Dendritic cell treated with granulocyte-macrophage colony-stimulating factor and Interleukin-4, amounts not matched to agents 40 ng/mL and 50 ng/mL, for 4 days (primary cell): ENCODE measurements around the gene MALL.
A peak's percentile ranks its signal among the peaks of the same experiment; 100 is the strongest.
"Not testable (repeated sequence)": the region's sequence is repeated elsewhere in the genome, so short reads cannot be mapped to it uniquely, and the experiment has no call there.

Experiments
- H3K27ac Mint-ChIP-seq: one replicate; pipeline ENCODE4 v1.8.0; 2022; ENCODE audit warnings: mild to moderate bottlenecking, mixed read lengths
- H3K27me3 Mint-ChIP-seq: one replicate; pipeline ENCODE4 v1.8.0; 2022; ENCODE audit warnings: mild to moderate bottlenecking, mixed read lengths
- H3K36me3 Mint-ChIP-seq: one replicate; pipeline ENCODE4 v1.8.0; 2022; ENCODE audit warnings: low read depth, mixed read lengths
- H3K4me1 Mint-ChIP-seq: one replicate; pipeline ENCODE4 v1.8.0; 2022; ENCODE audit warnings: low read depth, mixed read lengths
- H3K4me3 Mint-ChIP-seq: one replicate; pipeline ENCODE4 v1.8.0; 2022; ENCODE audit warnings: mild to moderate bottlenecking, moderate library complexity, mixed read lengths
- H3K9me3 Mint-ChIP-seq: one replicate; pipeline ENCODE4 v1.8.0; 2022; ENCODE audit warnings: mixed read lengths
- intact Hi-C: fragments of 100-400 bp; cut with micrococcal nuclease; formaldehyde crosslinking; loops from one replicate; pipeline ENCODE4 v1.15.0; 2022

The MALL gene

DNA sequence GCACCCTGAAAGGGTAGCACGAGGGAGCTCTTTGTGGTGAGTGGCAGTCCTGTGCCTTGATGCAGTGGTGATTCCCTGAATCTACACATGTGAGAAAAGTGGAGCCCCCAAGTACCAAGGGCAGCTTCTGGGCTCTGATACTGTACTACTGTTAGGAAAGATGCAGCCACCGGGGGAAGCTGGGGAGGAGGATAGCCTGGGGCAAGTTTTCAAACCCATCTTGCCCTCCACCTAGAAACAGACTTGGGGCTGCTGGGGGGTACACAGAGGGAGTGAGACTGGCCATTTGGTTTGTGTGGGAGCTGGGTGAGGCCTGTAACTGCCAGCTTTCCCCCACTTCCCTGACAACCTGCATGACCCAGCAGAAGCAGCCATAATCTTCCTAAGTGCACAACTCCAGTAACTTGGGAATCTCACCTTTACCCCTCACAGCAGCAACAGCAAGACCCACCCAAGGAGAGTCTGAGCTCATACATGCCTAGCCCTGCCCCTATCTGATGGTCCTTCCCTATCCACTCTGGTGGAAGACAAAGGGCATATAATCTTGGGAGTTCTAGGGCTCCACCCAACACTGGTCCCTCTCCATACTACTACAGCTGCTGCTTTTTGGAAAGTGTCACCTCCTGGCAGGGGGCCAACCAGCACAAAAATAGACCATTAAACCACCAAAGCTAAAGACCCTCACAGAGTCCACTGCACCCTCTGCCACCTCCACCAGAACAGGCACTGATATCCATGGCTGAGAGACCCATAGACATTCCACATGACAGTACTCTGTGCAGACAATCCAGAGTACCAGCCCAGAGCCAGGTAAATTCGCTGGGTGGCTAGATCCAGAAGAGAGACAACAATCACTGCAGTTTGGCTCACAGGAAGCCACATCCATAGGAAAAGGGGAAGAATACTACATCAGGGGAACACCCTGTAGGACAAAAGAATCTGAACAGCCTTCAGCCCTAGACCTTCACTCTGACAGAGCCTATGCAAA, 8.2 kb downstream of the MALL start:
- Mint-ChIP-seq H3K36me3 (no peaks in the 10 kb centered on the region), H3K4me3 (no peak overlapping the region), H3K27me3 (peaks cover 15% of the 10 kb centered on the region), H3K4me1 (peaks cover 6% of the 10 kb centered on the region), H3K27ac (no peak overlapping the region), H3K9me3 (no peaks in the 10 kb centered on the region)
- intact Hi-C loops, result no loop called here

DNA sequence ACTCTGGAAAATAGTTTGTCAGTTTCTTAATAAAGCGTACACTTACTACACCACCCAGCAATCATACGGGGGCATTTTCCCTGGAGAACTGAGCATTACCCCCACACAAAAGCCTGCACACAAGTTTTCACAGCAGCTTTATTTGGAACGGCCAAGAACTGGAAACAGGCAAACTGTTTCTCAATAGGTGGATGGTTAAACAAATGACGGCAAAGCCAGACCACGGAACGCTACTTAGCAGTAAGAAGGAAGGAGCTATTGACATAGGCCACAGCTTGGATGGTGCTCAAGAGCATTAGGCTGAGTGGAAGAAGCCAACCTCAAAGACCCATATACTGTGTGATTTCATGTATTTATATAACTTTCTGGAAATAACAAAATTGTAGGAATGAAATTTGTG, 9.0 kb downstream of the MALL start:
- Mint-ChIP-seq H3K27ac (no peak overlapping the region), H3K4me1 (peaks cover 13% of the 10 kb centered on the region), H3K36me3 (no peaks in the 10 kb centered on the region), H3K9me3 (no peaks in the 10 kb centered on the region), H3K4me3 (no peak overlapping the region), H3K27me3 (peaks cover 15% of the 10 kb centered on the region)
- intact Hi-C loops, result no loop called here

DNA sequence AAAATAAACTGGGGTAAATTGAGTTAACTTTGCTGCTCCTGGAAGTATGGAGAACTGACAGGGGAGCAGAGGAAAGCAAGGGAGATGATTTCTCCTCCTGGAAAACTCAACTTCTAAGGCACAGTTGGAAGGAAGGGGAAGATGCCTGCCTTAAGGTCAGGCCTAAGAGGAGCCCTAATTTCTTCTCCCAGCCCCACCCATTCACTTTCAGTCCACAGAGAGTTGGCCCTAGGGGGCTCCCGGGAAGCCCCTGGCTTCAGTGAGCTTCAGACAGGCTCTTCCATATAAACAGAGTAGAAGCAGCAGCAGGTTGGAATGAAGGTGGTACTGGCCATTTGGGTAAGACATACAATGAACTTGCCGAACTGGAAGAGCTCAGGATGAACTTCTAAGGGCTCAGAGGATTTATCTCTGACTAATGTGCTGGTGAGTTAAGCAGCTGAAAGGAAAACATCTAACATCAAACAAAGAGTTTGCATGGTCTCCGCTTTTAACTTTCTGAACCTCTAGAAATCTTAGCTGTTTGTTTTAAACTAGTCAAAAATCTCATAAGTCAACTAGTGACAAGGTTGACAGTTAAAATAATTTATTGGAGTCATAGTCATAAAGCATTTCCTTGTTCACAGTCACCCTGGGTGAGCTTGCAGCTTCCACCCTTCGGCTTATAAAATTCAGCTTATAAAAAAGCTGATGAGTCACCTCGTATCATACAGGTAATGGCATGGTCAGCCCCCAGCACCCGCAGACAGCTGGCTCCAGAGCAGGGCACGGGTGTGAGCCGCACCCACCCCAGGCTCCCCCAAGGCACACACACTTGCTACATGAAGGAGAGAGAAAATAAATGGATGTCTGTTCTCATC, 9.8 kb downstream of the MALL start:
- no peak overlapping the region for H3K4me3 Mint-ChIP-seq

DNA sequence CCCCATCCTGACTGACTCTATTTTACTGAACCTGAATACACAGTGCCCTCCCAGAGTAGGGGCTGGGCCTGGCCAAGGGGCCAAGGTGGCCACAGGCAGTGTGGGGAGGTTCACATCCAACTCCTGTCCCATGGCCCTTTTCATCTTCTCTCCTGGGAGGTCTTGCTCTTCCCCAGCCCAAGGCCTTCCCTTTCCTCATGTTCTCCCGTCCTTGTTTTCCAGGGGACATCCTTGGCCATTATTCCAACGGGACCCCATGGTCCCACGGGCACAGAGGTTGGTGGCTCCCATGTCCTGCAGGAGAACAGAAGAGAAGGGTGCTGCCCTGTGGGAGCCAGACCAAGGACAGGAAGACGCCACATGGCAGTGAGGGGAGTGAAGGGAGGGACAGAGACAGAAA, 10.4 kb downstream of the MALL start:
- peaks cover 14% of the 10 kb centered on the region for H3K27me3 Mint-ChIP-seq
- H3K36me3 Mint-ChIP-seq, result no peaks in the 10 kb centered on the region
- no peak overlapping the region for H3K4me3 Mint-ChIP-seq
- no peak overlapping the region for H3K27ac Mint-ChIP-seq
- no peaks in the 10 kb centered on the region for H3K9me3 Mint-ChIP-seq
- peaks cover 26% of the 10 kb centered on the region for H3K4me1 Mint-ChIP-seq
- intact Hi-C loops, result no loop called here

More for the DNA sequence above, 9.8 kb downstream of the MALL start:
- intact Hi-C loops, result no loop called here
- no peaks in the 10 kb centered on the region for H3K9me3 Mint-ChIP-seq
- peaks cover 15% of the 10 kb centered on the region for H3K27me3 Mint-ChIP-seq
- H3K36me3 Mint-ChIP-seq, result no peaks in the 10 kb centered on the region
- H3K4me1 Mint-ChIP-seq, result peaks cover 21% of the 10 kb centered on the region
- H3K27ac Mint-ChIP-seq, result no peak overlapping the region

DNA sequence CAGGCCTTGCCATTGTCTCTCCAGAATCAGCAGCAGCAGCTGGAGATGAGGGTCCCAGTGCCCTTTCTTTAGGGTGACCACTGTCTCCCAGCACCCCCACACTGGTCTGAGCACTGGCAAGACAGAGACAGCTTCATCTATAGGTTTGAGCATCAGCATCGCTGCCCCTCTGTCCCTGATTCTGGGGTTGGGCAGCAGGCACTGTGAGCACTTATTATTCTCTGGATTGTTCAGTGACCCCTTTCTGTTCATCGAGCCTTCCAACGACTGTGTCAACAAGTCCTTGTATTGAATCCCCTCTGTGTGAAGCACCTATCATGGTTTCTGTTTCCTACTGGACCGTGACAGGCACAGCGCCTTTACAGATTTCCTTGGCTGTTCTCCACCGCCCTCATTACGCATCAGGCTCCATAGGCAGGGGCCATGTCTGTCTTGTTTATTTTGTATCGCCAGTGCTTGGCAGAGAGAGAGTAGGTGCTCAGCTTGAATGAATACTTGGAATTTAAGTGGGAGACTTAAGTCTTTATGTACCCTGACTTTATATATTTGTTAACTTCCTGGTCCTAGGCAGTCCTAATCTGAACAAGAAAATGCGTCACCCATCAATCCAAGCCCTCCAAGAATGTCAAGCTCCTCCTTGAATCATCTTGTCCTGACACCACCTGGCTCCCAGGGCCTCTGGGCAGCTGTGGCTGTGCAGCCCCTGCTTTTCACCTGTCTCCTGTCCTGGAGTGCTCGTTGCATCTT, 11.4 kb downstream of the MALL start:
- H3K4me3 Mint-ChIP-seq, result no peak overlapping the region
- no peaks in the 10 kb centered on the region for H3K9me3 Mint-ChIP-seq
- no peaks in the 10 kb centered on the region for H3K36me3 Mint-ChIP-seq
- peaks cover 27% of the 10 kb centered on the region for H3K4me1 Mint-ChIP-seq
- H3K27ac Mint-ChIP-seq, result no peak overlapping the region
- intact Hi-C loops, result no loop called here
- H3K27me3 Mint-ChIP-seq, result peaks cover 12% of the 10 kb centered on the region

DNA sequence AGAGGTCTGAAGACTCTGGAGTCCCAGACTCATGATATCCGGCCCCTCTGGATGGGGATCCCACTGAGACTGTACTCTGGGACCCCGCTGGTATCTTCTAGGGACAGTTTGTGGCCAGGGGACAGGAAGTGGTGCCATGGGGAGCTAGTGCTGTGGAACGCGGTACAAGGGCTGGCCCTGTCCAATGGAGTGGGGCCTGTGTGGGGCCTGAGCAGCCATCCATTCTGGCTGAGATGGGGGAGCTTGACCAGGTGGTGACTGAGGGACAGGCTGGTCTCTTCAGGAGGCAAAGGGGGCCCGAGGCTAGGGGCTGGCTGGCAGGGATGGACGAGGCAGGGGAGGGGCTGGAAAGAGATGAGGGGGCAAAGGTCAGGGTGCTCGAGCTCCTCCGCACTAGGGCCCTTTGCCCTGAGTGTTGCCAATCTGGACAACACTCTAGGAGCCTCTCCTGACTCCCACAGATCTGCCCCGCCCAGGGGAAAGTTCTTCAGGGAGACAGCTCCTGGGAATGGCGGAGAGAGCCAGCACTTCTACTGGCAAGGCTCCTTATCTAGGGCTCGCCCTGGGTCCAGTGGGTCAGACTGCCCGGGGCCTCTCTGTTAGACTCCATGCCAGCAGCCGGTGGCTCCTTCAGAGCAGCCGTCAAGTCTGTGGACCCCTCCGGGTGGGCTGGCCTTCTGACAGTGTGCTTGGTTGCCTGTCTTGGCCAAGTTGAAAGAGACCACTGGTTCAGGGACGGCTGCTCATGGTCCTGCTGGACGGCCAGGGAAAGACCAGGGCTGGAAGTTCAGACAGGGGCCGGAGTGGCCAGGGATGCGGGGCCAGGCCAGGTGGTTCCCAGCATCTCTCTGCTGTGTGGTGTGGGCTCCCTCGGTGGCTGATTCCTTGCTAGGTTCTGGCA, 12.3 kb downstream of the MALL start:
- Mint-ChIP-seq H3K9me3 (peaks cover 4% of the 10 kb centered on the region), H3K27ac (peak overlapping the region; percentile 76), H3K4me1 (peaks cover 27% of the 10 kb centered on the region), H3K36me3 (no peaks in the 10 kb centered on the region), H3K4me3 (no peak overlapping the region), H3K27me3 (peaks cover 12% of the 10 kb centered on the region)
- intact Hi-C loops, result no loop called here

DNA sequence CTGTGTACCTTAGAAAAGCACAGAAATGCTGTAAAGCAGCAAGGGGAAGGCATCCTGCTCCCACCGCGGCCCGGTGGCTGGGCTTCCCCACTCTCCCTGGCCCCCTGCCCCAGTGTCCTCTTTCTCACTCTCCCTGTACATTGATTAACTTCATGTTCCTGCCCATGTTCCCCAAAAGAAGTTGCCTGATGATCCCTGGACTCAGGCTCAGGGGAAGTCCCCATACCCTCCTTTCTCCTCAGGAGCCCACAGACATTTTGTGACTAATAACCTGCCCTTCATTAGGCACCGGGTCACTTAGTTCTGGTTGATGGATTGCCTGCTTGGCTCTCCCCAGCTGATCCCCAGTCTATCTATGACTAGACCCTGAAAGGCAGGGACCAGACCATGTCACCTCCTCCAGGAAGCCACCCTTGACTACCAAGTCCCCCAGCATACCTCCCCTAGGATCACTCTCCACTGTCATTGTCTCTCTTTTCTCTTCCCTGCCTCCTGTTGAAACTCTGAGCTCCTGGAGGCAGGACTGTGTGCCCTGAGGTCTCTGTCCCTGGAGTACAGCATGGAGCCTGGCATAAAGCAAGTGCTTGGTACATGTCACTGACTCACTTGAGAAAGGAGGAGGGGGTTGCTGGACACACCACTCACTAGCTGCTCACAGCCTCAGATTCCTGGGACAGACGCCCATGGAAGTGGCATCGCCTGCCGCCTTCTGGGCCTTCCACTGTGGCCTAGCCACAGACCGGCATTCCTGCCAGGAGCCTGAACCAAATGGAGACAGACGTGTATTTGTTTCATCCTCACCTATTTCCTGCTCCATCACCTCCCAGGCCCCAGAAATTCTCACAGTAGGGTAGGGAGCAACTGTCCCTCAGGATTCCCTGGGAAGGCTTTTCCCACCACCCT, 13.5 kb downstream of the MALL start:
- Mint-ChIP-seq H3K4me3 (no peak overlapping the region), H3K4me1 (peaks cover 23% of the 10 kb centered on the region), H3K27me3 (peaks cover 12% of the 10 kb centered on the region), H3K36me3 (no peaks in the 10 kb centered on the region), H3K9me3 (peaks cover 6% of the 10 kb centered on the region), H3K27ac (peak overlapping the region; percentile 76)
- intact Hi-C loops, result no loop called here

DNA sequence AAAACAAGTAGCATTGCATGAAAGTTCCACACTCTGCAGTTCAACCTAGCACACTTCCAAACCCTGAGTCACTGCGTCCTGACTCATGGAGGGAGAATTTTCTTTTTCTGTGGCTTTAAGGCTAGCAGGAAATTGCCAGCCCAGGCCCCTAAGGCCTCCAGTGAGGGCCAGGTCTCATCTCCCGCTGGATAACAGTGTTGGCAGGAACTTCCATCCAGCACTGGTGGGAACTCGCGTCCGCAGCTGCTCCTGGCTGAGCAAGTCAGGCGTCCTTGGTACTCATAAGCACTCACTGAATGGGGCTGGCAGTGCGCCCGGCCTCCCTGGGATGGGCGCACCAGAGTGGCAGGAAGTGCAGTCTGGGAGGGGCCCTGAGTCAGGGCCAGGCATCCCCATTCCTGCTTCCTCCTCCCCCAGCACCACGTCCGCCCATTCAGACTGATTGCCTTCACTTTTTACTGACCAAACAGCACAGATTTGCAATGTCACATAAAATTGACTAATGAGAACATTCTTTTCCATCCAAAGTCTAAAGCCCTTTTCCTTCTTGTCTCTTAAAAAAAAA, 14.3 kb downstream of the MALL start:
- H3K4me1 Mint-ChIP-seq, result peaks cover 23% of the 10 kb centered on the region
- intact Hi-C loops, result no loop called here
- peaks cover 6% of the 10 kb centered on the region for H3K9me3 Mint-ChIP-seq
- H3K4me3 Mint-ChIP-seq, result peak overlapping the region; percentile 39
- no peaks in the 10 kb centered on the region for H3K36me3 Mint-ChIP-seq
- peaks cover 8% of the 10 kb centered on the region for H3K27me3 Mint-ChIP-seq
- peak overlapping the region; percentile 76 for H3K27ac Mint-ChIP-seq

DNA sequence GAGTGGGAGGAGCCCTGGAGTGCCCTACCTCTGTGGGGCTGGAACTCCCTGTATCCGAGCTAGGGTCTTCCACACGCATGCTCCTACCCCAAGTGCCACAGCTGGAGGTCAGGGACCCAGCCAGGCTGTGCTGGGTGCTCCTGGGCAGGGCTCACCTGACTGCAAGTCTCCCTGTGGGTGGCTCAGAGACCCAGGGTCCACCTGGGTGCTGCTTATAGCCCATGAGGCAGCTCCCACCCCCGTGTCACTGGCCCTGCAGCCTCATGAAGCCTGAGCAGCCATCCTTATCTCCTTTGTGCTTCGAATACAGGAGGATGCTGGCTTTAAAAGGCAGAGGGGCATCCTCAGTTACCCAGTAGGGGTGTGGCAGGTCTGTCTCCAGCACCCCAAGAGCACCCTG, 14.7 kb downstream of the MALL start:
- peak overlapping the region; percentile 76 for H3K27ac Mint-ChIP-seq
- intact Hi-C loops, H3K4me3 Mint-ChIP-seq: not testable (repeated sequence)

DNA sequence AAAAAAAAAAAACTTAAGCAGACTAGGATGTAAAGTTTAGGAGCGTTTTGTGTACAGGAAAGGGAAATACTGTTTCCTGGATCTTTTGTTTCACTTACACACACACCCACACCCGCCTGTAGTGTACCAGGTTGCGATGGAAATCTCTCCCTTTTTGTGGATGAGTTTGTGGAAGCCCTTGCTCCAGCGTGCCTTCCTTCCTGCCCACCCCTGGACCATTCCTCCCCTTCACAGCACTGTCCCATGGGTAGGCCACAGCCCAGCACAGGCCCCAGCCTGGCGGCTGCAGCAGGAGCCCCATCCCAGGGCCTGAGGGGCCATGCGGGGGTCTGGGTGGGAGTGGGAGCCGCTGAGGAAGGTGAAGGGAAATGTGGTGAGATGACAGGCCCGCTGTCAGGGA, 15.1 kb downstream of the MALL start:
- H3K4me1 Mint-ChIP-seq, result peaks cover 23% of the 10 kb centered on the region
- peaks cover 7% of the 10 kb centered on the region for H3K27me3 Mint-ChIP-seq
- H3K27ac Mint-ChIP-seq, result no peak overlapping the region
- intact Hi-C loops, result no loop called here
- H3K4me3 Mint-ChIP-seq, result no peak overlapping the region
- H3K36me3 Mint-ChIP-seq, result no peaks in the 10 kb centered on the region
- peaks cover 6% of the 10 kb centered on the region for H3K9me3 Mint-ChIP-seq

More for the DNA sequence above, 14.7 kb downstream of the MALL start:
- H3K36me3 Mint-ChIP-seq, H3K27me3 Mint-ChIP-seq, H3K9me3 Mint-ChIP-seq: not testable (repeated sequence)
- H3K4me1 Mint-ChIP-seq, result peaks cover 23% of the 10 kb centered on the region

DNA sequence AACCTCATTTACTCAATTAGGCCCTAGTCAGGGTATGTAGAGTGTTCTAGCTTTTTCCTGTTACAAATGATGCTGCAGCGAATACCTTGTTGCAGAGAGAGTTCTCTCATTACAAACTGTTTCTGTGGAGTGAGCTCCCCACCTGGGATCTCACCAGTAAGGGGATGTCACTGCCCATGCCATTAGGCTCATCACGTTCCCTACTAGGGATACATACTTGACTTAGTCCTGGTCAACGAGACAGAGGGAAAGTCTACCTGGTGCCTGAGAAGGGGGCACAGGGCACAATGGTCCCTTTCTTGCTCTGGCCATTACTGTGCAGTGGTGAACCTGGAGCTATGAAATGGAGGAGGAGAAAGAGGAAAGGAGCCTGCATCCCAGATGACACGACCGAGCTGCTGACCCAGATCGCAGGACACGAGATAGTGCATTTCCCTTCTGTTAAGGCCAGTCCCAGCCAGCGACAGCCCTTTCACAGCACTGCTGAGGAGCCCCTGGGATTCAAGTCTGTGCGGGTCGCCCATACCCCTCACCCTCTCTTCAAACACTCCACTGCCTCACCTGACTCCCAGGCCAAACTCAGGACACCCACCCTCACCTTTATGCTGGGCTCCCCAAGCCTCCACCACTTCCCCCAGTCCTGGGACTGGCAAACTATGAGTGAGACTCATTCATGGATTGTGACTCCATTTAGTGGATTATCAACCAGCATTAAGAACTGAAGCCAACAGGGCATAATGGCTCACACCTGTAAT, 16.0 kb downstream of the MALL start:
- Mint-ChIP-seq H3K4me3 (no peak overlapping the region), H3K27me3 (peaks cover 1% of the 10 kb centered on the region), H3K27ac (no peak overlapping the region), H3K4me1 (peaks cover 23% of the 10 kb centered on the region), H3K9me3 (peaks cover 6% of the 10 kb centered on the region), H3K36me3 (no peaks in the 10 kb centered on the region)
- intact Hi-C loops, result no loop called here
